Measurements from ENCODE around the gene MIPOL1.

DNA sequence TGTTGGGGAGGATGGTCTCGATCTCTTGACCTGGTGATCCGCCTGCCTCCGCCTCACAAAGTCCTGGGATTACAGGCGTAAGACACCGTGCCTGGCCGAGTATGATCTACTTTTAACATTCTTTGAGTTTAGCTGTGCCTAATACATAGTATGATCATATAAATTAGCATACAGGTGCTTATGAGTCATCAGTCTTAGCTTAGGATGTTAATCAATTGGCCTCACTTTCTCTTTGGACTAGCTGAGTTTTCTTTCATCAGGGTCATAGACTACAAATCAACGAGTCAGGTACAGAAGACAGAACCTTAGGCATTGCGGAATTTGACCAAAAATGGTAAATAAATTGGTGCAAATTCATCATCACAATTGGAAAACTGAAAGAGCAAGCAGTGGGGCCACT, 27.5 kb upstream of the MIPOL1 start:
- TF ChIP-seq, protein P1, sequence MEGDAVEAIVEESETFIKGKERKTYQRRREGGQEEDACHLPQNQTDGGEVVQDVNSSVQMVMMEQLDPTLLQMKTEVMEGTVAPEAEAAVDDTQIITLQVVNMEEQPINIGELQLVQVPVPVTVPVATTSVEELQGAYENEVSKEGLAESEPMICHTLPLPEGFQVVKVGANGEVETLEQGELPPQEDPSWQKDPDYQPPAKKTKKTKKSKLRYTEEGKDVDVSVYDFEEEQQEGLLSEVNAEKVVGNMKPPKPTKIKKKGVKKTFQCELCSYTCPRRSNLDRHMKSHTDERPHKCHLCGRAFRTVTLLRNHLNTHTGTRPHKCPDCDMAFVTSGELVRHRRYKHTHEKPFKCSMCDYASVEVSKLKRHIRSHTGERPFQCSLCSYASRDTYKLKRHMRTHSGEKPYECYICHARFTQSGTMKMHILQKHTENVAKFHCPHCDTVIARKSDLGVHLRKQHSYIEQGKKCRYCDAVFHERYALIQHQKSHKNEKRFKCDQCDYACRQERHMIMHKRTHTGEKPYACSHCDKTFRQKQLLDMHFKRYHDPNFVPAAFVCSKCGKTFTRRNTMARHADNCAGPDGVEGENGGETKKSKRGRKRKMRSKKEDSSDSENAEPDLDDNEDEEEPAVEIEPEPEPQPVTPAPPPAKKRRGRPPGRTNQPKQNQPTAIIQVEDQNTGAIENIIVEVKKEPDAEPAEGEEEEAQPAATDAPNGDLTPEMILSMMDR (IDR thresholded peaks at IDR 0.05) = no peak
- no peak for TF ChIP-seq EZH2 (IDR thresholded peaks at IDR 0.05)
